Cardiac fibroblast (primary cell): Measurements from ENCODE around the gene P2RX7.

Experiments
- DNase-seq, 2 donors: peaks; one replicate each; pipeline versions ENCODE4 v3.0.0 to v3.0.0-alpha.2; 2010; ENCODE audit warnings: low read depth in 2 of 2
- H3K4me3 ChIP-seq, 2 donors: replicated peaks in 1 of 2; 1 replicate in 1 of 2; 2 replicates in 1 of 2; pipeline ENCODE4 v1.5.1; 2011; ENCODE audit warnings: low read depth in 2 of 2, low read length in 2 of 2, mild to moderate bottlenecking in 2 of 2, moderate library complexity in 1 of 2
- CTCF ChIP-seq: IDR thresholded peaks from one replicate; pipeline ENCODE4 v1.5.1; 2011; ENCODE audit warnings: low read depth, mild to moderate bottlenecking, low read length, inconsistent platforms

The P2RX7 gene

GRCh38 chr12:121123488-121123887, 9.2 kb upstream of the P2RX7 start:
- H3K4me3 ChIP-seq: no peak overlapping the region
- TF ChIP-seq CTCF: no peak
- DNase-seq: no peak

DNA sequence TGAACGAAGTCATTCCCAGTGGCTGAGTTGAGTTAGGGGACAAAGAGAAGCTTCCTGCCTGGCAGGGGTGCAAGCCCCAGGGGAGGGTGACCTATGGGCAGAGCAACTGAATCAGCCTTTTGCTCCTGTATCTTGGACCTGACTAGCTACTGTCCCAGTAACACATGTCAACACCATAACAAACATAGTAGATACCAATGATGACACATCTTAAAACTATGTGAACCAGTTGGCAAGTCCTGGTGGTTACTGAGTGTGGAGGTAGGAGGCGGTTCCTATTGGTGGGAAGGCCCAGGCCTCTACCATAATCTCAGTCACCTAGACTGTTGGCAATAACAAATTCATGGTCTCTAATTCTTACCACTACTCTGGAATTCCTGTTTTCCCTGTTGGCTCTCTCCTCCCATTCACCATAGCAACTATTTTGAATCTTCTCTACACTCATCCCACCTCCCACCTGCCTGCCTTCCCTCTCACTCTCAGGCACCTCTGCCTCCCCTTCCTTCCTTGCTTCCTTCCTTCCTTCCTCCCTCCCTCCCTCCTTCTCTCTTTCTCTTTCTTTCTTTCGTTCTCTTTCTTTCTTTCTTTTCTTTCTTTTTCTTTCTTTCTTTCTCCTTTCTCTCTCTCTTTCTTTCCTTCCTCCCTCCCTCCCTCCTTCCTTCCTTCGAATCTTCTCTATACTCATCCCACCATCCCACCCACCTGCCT, 8.1 kb upstream of the P2RX7 start:
- TF ChIP-seq CTCF: no peak
- DNase-seq: peak; percentile 88 to 91
- no peak overlapping the region for H3K4me3 ChIP-seq

DNA sequence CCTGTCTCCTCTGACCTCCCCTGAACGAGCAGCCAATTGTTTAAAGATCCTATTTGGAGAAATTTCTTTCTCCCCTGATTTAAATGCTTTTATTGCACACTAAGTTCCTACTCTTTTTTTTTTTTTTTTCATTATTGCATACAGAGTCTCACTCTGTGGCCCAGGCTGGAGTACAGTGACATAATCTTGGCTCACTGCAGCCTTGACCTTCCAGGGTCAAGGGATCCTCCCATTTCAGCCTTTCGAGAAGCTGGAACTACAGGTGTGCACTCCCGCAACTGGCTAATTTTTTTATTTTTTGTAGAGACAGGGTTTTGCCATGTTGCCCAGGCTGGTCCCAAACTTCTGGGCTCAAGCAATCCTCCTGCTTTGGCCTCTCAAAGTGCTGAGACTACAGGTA, 5.2 kb upstream of the P2RX7 start:
- TF ChIP-seq CTCF: no peak
- H3K4me3 ChIP-seq: no peak overlapping the region
- DNase-seq: no peak

- DNase-seq: peak; percentile 45 to 80
- no peak for TF ChIP-seq CTCF
- no peak overlapping the region for H3K4me3 ChIP-seq
Measured at GRCh38 chr12:121128908-121129810, 3.5 kb upstream of the P2RX7 start.

- TF ChIP-seq CTCF: no peak
Measured at GRCh38 chr12:121129811-121130147, 2.9 kb upstream of the P2RX7 start.

DNA sequence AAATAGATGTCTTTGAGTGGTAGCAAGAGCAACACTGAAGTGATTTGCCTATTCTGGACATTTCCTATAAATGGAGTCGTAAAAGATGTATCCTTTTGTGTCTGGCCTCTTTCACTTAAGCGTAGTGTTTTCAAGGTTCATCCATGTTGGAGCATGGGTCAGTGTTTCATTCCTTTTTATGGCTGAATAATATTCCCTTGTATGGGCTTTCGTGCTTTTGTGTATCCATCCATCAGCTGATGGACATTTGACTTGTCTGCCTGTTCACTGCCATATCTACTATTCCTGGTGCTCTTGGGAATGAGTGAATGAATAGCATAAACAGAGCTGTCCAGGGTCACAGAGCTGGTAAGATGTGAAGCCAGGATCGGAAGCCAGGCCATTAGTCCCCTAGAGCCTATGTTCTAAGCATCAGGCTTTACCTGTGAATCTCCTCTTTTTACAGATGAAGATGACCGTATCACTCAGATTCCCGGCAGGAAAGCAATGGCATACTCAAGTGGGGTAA, 1.8 kb upstream of the P2RX7 start:
- no peak for TF ChIP-seq CTCF
- no peak for DNase-seq
- no peak overlapping the region for H3K4me3 ChIP-seq

More at GRCh38 chr12:121129811-121130147, 2.9 kb upstream of the P2RX7 start:
- no peak overlapping the region for H3K4me3 ChIP-seq
- DNase-seq: no peak
